SKM-1 treated with dmso at 0.1 percent for 144 hours (cell line): Measurements from ENCODE around the gene BBIP1.

ENCODE experiments used
- DNase-seq: peaks from one replicate; lab custom pipeline; 2025; ENCODE audit not compliant: unreplicated experiment; lab: John Stamatoyannopoulos, UW

BBIP1 gene

DNA sequence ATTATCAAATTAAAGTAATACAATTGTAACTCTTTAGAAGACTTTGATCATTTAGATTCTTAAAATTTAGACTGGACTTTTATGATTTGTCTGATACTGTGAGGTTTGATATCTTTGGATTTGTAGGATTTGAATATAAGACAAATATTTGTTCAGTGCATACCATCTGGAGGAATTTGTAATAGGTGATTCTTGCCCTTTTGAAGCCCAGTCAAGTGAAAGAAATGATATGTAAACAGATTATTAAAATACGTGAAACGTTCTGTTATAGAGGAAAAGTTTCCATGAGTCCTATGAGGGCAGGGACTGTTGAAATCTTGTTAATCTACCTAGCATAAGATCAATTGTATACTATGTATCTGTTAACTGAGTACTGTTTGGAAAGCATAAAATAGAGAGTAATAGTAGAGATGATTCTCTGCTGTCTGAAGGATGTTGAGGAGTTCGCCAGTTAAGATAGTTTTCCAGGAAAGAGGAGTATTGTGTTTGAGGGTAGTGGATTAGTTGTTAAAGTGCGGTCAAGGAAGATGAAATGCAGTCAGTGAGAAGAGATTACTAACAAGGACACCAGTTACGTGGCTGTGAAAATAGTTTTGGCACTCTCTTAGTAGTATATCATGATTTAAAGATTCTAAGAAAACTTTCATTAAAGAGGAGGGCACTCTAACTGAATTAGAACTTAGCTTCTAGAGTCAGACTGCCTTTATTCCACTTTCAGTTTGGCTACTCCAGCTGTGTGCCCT lies 32.9 kb downstream of the BBIP1 start:
- DNase-seq = no peak

DNA sequence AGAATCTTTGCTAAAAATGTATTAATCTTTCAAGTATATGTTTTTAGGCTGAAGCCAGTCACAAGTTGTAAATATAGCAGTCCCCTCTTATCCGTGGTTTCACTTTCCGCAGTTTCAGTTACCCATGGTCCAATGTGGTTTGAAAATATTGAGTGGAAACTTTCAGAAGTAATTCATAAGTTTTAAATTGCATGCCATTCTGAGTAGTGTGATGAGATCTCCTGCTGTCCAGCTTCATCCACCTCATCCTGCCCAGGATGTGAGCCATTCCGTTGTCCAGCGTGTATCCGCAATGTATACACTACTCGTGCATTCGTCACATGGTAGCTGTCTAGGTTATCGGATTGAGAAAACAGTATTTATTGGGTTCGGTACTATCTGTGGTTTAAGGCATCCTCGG lies 35.1 kb downstream of the BBIP1 start:
- DNase-seq = no peak

DNA sequence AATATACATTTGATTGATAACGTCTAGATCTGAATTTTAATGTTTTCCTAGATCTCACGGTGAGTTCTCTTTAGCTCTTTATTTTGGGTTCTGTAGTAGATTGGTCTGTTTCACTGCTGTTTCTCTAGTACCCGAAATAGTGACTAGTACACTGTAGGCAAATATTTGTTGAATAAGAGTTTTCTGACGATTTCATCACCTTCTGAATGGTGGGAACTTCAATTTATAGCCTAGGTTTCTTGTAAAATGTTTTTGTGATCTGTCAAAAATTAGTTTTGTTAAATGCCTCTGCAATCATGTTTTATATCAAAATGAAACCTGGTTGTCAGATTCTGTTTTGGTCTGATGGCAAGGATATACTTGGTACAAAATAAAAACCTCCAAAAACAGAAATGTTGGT lies 37.1 kb downstream of the BBIP1 start:
- DNase-seq = no peak

DNA sequence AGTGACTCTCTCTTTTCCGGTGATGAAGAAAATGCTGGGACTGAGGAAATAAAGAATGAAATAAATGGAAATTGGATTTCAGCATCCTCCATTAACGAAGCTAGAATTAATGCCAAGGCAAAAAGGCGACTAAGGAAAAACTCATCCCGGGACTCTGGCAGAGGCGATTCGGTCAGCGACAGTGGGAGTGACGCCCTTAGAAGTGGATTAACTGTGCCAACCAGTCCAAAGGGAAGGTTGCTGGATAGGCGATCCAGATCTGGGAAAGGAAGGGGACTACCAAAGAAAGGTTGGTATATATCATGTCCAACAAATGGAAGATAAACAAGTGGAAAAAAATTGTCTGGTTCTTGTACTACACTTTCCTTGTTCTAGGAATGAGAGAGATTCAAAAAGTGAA lies 37.7 kb downstream of the BBIP1 start:
- no peak for DNase-seq

DNA sequence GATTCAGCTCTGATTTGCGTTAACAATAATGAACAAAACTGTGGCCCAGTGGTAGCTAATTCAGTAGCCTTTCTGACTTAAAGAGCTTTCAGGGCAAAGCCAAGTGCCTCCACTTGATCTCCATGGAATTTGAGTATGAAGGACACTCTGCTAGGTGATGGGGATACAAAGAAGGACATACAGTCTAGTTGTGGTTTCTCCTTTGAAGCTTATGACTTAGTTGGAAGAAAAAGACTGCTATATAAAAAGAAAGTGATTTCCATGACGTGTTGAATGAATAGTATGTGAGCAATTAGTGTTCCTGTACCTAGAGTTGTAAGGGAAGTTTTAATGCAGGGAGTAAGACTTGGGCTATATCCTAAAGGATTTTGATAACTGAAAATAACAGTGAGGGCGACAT lies 39.0 kb downstream of the BBIP1 start:
- no peak for DNase-seq

DNA sequence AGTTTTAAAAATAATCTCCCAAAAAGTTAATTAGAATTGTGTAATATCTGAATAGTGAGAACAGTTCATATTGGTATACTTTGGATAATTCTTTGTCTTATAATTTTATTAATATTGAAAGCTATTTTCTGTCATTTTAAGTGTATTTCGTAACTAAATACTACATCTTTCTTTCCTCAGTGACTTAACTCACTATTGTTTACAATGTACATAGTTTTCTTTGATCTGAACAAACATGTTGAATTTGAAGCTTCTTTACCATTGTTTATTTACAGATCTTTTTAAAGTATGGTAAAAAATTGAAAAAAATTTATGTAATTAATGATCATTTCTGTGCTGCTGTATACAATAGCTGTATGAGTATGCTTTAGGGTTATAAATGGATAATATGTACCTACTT lies 42.2 kb downstream of the BBIP1 start:
- no peak for DNase-seq

DNA sequence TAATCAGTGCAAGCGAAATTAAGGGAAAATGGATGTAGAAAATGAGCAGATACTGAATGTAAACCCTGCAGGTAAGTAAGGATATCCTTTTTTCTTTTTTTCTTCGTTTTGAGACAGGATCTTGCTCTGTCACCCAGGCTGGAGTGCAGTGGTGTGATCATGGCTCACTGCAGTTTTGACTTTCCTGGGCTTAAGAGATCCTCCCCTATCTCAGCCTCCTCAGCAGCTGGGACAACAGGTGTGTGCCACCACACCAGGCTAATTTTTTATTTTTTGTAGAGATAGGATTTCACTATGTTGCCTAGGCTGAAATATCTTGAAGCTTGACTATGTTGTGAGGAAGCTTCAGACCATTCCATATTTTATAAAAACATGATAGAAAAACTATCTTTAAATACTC lies 43.0 kb downstream of the BBIP1 start:
- DNase-seq = no peak

DNA sequence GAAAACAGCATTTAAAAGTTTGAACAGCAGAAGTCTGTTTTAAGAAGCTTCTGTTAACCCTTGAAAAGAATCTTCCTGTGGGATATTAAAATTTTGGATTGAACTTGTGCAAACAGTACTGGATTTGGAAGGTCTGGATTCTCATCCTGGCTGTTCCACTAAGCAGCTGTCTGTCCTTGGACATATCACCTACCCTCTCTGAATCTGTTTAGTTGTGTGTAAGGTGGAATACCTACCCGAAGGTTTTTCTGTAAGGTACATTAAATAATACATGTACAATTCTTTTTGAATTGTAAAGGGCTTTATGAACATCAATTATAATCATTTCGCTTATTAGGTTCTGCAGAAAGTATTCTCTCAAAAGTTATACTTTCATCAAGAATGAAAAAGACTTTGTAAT lies 45.0 kb downstream of the BBIP1 start:
- no peak for DNase-seq

- no peak for DNase-seq
Observed at GRCh38 chr10:110872984-110873923, 45.7 kb downstream of the BBIP1 start.

DNA sequence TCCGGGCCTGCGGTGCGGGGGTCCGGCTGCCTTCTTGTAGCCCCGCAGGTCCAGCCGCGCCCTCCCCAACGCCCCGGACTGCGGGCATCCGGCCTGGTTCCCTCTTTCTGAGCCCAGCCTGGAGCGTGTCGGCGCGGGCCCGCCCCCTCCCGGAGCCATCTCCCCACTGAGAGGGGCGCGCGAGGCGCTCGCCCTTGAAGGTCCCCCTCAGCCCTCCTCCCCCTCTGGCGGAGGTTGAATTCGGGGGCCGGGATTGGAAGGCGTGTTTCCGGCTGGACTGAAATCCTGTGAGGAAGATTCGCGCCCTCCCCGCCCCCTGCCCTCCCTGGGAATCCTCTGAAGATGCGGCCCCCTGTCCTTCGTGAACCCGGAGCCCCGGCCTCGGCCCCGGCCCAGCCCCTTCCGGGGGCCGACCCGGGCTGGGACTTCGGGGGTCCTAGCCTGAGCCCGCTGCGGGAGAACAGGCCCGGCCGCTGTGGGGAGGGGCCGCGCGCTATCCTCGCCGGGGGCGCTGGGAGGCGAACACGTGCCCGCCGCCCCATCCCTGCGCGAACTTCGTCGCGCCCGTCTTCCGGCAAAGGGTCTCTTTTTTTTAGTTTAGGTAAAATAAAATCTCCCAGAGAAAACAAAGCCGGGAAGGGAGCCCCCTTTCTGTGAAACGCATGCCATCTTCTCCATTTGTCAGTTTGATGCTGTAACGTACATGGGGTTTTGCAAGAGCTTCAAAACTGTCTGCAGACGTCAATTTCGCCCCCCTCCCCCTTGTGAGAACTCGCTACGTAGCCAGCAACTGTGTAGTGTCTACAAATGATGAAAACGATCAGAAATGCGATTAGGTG lies 46.6 kb downstream of the BBIP1 start:
- peak; percentile 53 for DNase-seq

DNA sequence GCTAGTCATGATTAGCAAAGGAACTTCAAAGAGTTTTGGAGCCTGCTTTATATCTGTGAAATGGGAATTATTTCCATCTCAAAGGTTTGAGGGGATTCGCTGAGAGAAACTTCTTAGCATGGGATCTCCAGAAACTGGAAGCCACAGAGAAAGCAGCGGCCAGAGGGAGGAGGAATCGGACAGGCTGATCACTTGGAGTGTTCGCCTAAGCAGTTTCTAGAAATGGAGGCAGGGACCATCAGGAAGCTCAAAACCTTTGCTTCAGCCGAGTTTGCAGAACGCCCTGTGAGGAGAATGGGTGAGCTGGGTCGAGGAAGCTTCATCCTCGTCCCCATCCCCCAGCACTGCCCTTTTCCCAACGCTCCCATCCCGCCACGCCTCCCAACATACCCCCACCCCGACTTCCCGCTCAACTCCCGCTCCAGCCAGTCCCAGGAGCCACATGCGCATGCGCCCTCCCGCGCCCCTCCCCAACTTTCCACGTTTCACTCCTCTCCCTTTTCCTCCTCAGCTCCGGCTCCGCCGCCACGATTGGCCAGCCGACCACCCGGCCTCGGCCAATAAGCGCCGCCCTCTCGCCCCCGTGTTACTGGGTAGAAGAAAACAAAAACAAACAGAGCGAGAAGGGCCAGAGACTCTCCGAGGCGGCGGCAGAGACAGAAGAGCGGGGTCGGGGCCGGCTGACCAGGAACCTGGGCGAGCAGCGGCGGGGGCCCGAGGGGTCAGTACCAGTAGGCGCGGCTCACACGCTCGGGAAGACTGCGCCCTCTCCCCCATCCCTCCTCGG lies 47.5 kb downstream of the BBIP1 start, which contains the start of gene PDCD4:
Gene PDCD4, plus strand, starts transcription at position 631 of the 787 bp plus-strand sequence. CDS start 4,100 bp downstream, outside the sequence.
- peak; percentile 94 for DNase-seq

GRCh38 chr10:110870823-110871297 lies 48.1 kb downstream of the BBIP1 start:
- DNase-seq = no peak

GRCh38 chr10:110868981-110869380 lies 50.0 kb downstream of the BBIP1 start:
- DNase-seq = no peak

- DNase-seq = no peak
Observed at GRCh38 chr10:110867807-110868465, 51.0 kb downstream of the BBIP1 start.

DNA sequence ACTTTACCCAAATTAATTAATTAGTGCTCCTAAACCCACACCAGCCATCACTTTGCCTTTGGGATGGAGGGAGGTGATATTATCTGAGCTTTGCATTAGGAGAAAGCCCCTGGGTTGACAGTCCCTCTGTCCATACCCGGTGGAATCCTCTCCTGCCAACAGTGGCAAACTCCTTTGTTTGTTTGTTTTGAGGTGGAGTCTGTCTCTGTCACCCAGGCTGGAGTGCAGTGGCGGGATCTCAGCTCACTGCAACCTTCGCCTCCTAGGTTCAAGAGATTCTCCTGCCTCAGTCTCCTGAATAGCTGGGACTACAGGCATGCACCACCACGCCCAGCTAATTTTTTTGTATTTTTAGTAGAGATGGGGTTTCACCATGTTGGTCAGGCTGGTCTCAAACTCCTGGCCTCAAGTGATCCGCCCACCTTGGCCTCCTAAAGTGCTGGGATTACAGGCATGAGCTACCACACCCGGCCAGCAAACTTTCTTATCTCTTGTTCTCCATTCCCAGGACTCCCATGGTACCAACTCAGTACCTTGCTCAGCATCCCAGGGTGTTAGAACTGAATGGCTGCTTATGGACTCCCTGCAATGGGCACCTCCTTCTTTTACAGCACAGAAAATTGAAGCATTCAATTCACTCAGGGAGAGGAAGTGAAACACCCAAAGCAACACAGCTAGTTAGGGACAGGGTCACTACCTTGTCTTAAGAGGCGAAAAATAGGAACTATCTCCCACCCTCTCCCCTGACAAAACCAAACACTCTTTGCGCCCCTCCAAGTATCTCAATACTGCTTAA lies 51.8 kb downstream of the BBIP1 start:
- DNase-seq = peak; percentile 76

DNA sequence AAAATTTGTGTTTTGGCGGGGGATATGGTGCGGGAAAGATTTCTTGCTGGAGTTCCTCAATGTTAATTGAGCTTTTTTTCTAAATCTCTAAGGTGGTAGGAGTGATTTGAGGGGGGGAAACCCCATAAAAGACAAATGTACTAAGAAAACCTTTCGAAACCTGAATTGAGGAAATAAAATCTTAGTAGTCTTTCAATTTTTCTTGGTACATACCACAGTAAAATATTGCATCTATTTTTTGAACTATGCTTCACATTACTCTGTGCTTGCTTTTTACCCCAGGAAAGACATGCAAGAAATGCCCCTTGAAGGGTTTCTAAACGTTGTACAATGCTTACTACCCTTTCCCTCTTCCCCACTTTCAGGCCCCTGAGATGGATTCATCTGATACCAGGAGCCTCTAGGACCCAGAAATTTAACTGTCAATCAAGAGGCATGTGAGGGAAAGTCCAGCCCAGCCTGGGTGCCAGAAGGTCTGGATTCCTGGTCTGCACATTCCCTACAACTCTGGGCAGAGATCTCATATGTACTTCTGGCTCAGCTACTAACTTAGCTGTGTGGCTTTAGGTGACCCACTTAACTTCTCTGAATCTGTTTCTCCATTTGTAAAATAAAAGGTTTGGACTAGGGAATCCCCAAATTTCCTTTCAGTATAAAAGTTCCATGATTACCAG lies 53.0 kb downstream of the BBIP1 start:
- no peak for DNase-seq

DNA sequence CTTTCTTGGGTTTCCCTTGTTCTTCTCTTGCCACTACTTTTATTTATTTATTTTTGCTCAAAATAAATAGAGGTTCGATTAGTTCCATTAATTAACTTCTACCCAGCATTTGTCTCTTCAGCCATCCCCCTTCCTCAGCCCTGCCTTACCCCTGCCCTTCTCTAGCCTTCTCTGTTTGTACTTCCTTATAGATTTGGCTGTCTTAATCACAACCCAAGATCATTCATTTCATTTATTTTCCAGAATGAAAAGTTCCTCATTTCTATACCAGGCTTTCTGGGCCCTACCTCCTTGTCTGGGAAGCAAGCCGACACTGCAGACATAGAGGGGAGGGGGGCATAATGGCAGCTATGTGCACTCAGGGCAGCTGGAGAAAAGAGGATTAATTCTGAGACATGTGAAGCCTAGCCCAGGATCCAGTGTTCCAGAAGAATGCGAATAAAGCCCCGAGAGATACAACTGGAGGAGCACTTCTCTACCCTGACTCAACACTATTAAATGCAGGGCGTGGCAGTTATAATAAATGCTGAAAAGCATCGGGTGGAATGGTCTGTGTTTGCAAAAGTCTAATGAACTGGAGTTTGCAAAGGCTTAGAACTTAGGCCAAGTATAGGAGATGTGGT lies 53.7 kb downstream of the BBIP1 start:
- no peak for DNase-seq

DNA sequence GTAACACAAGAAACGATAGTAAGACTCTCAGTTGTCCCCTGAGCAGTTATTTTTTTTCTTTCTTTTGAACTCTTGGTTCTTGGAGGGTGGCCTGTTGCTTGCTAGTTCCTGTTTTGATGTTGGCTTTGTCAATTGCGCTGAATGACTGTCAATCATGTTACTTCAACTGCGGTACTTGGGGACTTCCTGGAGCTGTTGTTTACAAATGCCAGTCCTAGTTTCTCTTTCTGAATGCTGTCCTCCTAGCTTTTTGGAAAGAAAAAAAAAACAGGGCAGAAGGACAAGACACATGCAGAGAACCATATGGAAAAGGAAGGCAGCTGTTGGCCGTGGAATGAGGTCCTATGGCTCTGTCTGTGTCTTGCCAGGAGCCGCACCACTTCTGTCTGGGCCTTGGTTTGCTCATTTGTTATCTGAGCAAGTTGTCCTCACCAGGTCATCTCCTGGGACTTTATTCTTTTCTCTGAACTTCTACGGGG lies 54.3 kb downstream of the BBIP1 start:
- no peak for DNase-seq
